Measurements from ENCODE around the gene MARCHF6. TPM values are rescaled to one million over a fixed set of nuclear protein-coding genes. Genes with fewer than 3 reads are reported as not detected.

MARCHF6 gene
- total and polyA plus RNA-seq, 9 of the 15 experiments (the other 6 are each of a cell fraction or from before 2014, with no cell fraction given), result 74.1 to 456 (median 116) TPM

- TF ChIP-seq, protein P1, sequence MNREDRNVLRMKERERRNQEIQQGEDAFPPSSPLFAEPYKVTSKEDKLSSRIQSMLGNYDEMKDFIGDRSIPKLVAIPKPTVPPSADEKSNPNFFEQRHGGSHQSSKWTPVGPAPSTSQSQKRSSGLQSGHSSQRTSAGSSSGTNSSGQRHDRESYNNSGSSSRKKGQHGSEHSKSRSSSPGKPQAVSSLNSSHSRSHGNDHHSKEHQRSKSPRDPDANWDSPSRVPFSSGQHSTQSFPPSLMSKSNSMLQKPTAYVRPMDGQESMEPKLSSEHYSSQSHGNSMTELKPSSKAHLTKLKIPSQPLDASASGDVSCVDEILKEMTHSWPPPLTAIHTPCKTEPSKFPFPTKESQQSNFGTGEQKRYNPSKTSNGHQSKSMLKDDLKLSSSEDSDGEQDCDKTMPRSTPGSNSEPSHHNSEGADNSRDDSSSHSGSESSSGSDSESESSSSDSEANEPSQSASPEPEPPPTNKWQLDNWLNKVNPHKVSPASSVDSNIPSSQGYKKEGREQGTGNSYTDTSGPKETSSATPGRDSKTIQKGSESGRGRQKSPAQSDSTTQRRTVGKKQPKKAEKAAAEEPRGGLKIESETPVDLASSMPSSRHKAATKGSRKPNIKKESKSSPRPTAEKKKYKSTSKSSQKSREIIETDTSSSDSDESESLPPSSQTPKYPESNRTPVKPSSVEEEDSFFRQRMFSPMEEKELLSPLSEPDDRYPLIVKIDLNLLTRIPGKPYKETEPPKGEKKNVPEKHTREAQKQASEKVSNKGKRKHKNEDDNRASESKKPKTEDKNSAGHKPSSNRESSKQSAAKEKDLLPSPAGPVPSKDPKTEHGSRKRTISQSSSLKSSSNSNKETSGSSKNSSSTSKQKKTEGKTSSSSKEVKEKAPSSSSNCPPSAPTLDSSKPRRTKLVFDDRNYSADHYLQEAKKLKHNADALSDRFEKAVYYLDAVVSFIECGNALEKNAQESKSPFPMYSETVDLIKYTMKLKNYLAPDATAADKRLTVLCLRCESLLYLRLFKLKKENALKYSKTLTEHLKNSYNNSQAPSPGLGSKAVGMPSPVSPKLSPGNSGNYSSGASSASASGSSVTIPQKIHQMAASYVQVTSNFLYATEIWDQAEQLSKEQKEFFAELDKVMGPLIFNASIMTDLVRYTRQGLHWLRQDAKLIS (CRISPR knock-in tag; IDR thresholded peaks at IDR 0.05), result 0 out of 2 replicates have a peak, but pooled peaks have one; percentile 26
- TF ChIP-seq GTF2B (IDR thresholded peaks at IDR 0.05; ENCODE audit: extremely low read depth, insufficient read length) (no peak), MEIS2 (IDR thresholded peaks at IDR 0.05; ENCODE audit: partially characterized antibody) (peak; percentile 1), SMARCC2 (IDR thresholded peaks at IDR 0.05; ENCODE audit: low read depth) (peak; percentile 35; the same call in 1 of the 2 replicates), MAFK (IDR thresholded peaks at IDR 0.05; ENCODE audit: low read length) (peak; percentile 47; the same call in 1 of the 2 replicates), ARID1B (IDR thresholded peaks at IDR 0.05) (peak; percentile 46), IRF9 (tag; IDR thresholded peaks at IDR 0.05) (0 out of 2 replicates have a peak, but pooled peaks have one; percentile 5), TBP (optimal IDR thresholded peaks at IDR 0.05; ENCODE audit: low read depth, low read length) (peak; percentile 4), MTF1 (CRISPR knock-in tag; IDR thresholded peaks at IDR 0.05; ENCODE audit: borderline replicate concordance) (no peak), ETV6 (IDR thresholded peaks at IDR 0.05; ENCODE audit: borderline replicate concordance in 1 of 2, low read depth in 2 of 2, low read length in 1 of 2) (0 out of 4 replicates have a peak, but pooled peaks of 1 of the 2 experiments have one; percentile 38), ETV6 (CRISPR knock-in tag; IDR thresholded peaks at IDR 0.05; ENCODE audit: borderline replicate concordance) (no peak), SOX6 (IDR thresholded peaks at IDR 0.05) (peak; percentile 76), SIN3A (IDR thresholded peaks at IDR 0.05; ENCODE audit: borderline replicate concordance in 2 of 2, control insufficient read depth in 1 of 2, low read depth in 2 of 2, low read length in 2 of 2) (peak in 1 of 2 experiments; percentile 15; a peak in 1 of 4 replicates), COPS2 (conservative IDR thresholded peaks at IDR 0.05) (no peak), HNRNPUL1 (IDR thresholded peaks at IDR 0.05; ENCODE audit: low read length) (0 out of 2 replicates have a peak, but pooled peaks have one; percentile 2)
- TF ChIP-seq, protein P2, sequence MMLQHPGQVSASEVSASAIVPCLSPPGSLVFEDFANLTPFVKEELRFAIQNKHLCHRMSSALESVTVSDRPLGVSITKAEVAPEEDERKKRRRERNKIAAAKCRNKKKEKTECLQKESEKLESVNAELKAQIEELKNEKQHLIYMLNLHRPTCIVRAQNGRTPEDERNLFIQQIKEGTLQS (IDR thresholded peaks at IDR 0.05), result peak; percentile 18; the same call in 1 of the 2 replicates
- TF ChIP-seq, protein P2 (CRISPR knock-in tag; conservative IDR thresholded peaks at IDR 0.05), result peak; percentile 43; the same call in 1 of the 2 replicates
These were observed 860 bp upstream of the MARCHF6 start (continued) for GRCh38 chr5:10352430-10353240.
